Eye (tissue), 1 donor: ENCODE results near the gene KLK14.

Experiments
- DNase-seq: peaks from one replicate; pipeline ENCODE4 v3.0.0-alpha.2; 2015

The KLK14 gene

GRCh38 chr19:51108066-51108804 lies 25.5 kb upstream of the KLK14 start, which contains the start of gene CTU1:
CTU1 (minus strand) TSS chr19:51108409; CDS start chr19:51104569, 3,840 bp downstream.
- DNase-seq: peak; percentile 99

GRCh38 chr19:51107406-51108065 lies 24.8 kb upstream of the KLK14 start:
- no peak for DNase-seq

GRCh38 chr19:51103926-51104341 lies 21.2 kb upstream of the KLK14 start:
- DNase-seq: peak; percentile 59

- no peak for DNase-seq
These were observed 20.3 kb upstream of the KLK14 start for GRCh38 chr19:51102991-51103390.

- DNase-seq: no peak
These were observed 18.6 kb upstream of the KLK14 start for GRCh38 chr19:51101171-51101865.

GRCh38 chr19:51100601-51101000 lies 17.9 kb upstream of the KLK14 start:
- no peak for DNase-seq

GRCh38 chr19:51099047-51099382 lies 16.3 kb upstream of the KLK14 start:
- DNase-seq: no peak

GRCh38 chr19:51098365-51099046 lies 15.8 kb upstream of the KLK14 start:
- DNase-seq: peak; percentile 68

- no peak for DNase-seq
These were observed 15.1 kb upstream of the KLK14 start for GRCh38 chr19:51097796-51098195.

- DNase-seq: peak; percentile 61
These were observed 14.6 kb upstream of the KLK14 start for GRCh38 chr19:51097166-51097738.

GRCh38 chr19:51096473-51097165 lies 13.9 kb upstream of the KLK14 start:
- no peak for DNase-seq

GRCh38 chr19:51094696-51095279 lies 12.1 kb upstream of the KLK14 start:
- peak; percentile 82 for DNase-seq

GRCh38 chr19:51093510-51094345 lies 11.0 kb upstream of the KLK14 start:
- no peak for DNase-seq

- DNase-seq: no peak
These were observed 10.4 kb upstream of the KLK14 start for GRCh38 chr19:51093101-51093500.

GRCh38 chr19:51091895-51092873 lies 9.5 kb upstream of the KLK14 start:
- DNase-seq: no peak

GRCh38 chr19:51091126-51091525 lies 8.4 kb upstream of the KLK14 start:
- DNase-seq: no peak

GRCh38 chr19:51090471-51090870 lies 7.8 kb upstream of the KLK14 start:
- DNase-seq: no peak

- DNase-seq: no peak
These were observed 7.1 kb upstream of the KLK14 start for GRCh38 chr19:51089786-51090185.

- no peak for DNase-seq
These were observed 3.6 kb upstream of the KLK14 start for GRCh38 chr19:51086153-51086850.
